PC-9 (cell line): ENCODE results near the gene APEH. TPM values are rescaled to one million over a fixed set of nuclear protein-coding genes. Genes with fewer than 3 reads are reported as not detected.

Source experiments
- BruUV-seq: library from RNA; stranded (reverse); fragments of 400-500 nt; replicated peaks from 2 replicates; lab custom pipeline; 2021; lab: Mats Ljungman, UMichigan
- CTCF ChIA-PET: fragments of 300-600 bp; sonication (Branson Sonifier 250); formaldehyde crosslinking; loops from one replicate; lab custom pipeline; 2022; ENCODE audit warnings: antibody characterized with exemption; lab: Charles Lee
- POLR2A ChIA-PET: fragments of 300-600 bp; sonication (Branson Sonifier 250); formaldehyde crosslinking; loops from one replicate; lab custom pipeline; 2022; ENCODE audit warnings: antibody characterized with exemption; ENCODE audit not compliant: unreplicated experiment; lab: Charles Lee
- DNase-seq, 2 experiments: peaks; one replicate each; pipeline versions ENCODE4 v3.0.0 to v3.0.0-alpha.2; 2015 to 2022; ENCODE audit warnings: mixed read lengths in 1 of 2
- H2AFZ ChIP-seq: fragments of 200-600 bp; sonication (generic); 2 replicates; pipeline ENCODE4 v1.8.1; 2017; ENCODE audit warnings: antibody characterized with exemption
- H3F3A ChIP-seq: fragments of 200-600 bp; sonication (generic); 2 replicates; pipeline ENCODE4 v1.8.1; 2017; ENCODE audit warnings: antibody characterized with exemption, mild to moderate bottlenecking, low read depth; ENCODE audit not compliant: insufficient read depth
- H3K27ac ChIP-seq: fragments of 200-600 bp; sonication (generic); 2 replicates; pipeline ENCODE4 v1.6.1; 2016; ENCODE audit warnings: mixed run types
- H3K27me3 ChIP-seq: fragments of 200-600 bp; sonication (generic); 2 replicates; pipeline ENCODE4 v1.6.1; 2016; ENCODE audit warnings: low read depth, mixed run types; ENCODE audit not compliant: insufficient read depth
- H3K36me3 ChIP-seq: fragments of 200-600 bp; sonication (generic); 2 replicates; pipeline ENCODE4 v1.6.1; 2016; ENCODE audit warnings: low read depth, mixed run types
- H3K4me1 ChIP-seq: fragments of 200-600 bp; sonication (generic); replicated peaks from 2 replicates; pipeline ENCODE4 v1.6.1; 2016; ENCODE audit warnings: mixed run types; ENCODE audit not compliant: insufficient read depth
- H3K4me2 ChIP-seq: fragments of 200-600 bp; sonication (generic); 2 replicates; pipeline ENCODE4 v1.6.1; 2017; ENCODE audit warnings: mixed run types
- H3K4me3 ChIP-seq: fragments of 200-600 bp; sonication (generic); 2 replicates; pipeline ENCODE4 v1.6.1; 2016; ENCODE audit warnings: mixed run types
- H3K79me2 ChIP-seq: fragments of 200-600 bp; sonication (generic); 2 replicates; pipeline ENCODE4 v1.6.1; 2017; ENCODE audit warnings: low read depth, mixed run types
- H3K9me2 ChIP-seq: fragments of 200-600 bp; sonication (generic); 2 replicates; pipeline ENCODE4 v1.8.1; 2017; ENCODE audit warnings: mild to moderate bottlenecking; ENCODE audit not compliant: insufficient read depth
- H3K9me3 ChIP-seq: fragments of 200-600 bp; sonication (generic); 2 replicates; pipeline ENCODE4 v1.8.1; 2016; ENCODE audit warnings: low read depth; ENCODE audit not compliant: insufficient read depth
- H4K20me1 ChIP-seq: fragments of 200-600 bp; sonication (generic); 2 replicates; pipeline ENCODE4 v1.8.1; 2017; ENCODE audit not compliant: insufficient read depth
- CTCF ChIP-seq: fragments of 200-600 bp; sonication (generic); conservative IDR thresholded peaks from 2 replicates; pipeline ENCODE4 v1.6.1; 2017; ENCODE audit warnings: mixed run types, antibody characterized with exemption, mild to moderate bottlenecking, moderate library complexity
- EZH2 ChIP-seq: fragments of 200-600 bp; sonication (generic); IDR thresholded peaks from 2 replicates; pipeline ENCODE4 v1.8.0; 2017; ENCODE audit warnings: antibody characterized with exemption, low read depth
- intact Hi-C: fragments of 100-400 bp; cut with micrococcal nuclease; formaldehyde crosslinking; loops from one replicate; pipeline ENCODE4 v1.10.0; 2022; ENCODE audit not compliant: unreplicated experiment
- total RNA-seq: library from RNA; stranded (reverse); gene quantifications from 2 replicates; pipeline ENCODE4 v1.2.3, GENCODE V29; 2021

Gene APEH
- total RNA-seq, 1 experiment from 2014 or later = 131 TPM

DNA sequence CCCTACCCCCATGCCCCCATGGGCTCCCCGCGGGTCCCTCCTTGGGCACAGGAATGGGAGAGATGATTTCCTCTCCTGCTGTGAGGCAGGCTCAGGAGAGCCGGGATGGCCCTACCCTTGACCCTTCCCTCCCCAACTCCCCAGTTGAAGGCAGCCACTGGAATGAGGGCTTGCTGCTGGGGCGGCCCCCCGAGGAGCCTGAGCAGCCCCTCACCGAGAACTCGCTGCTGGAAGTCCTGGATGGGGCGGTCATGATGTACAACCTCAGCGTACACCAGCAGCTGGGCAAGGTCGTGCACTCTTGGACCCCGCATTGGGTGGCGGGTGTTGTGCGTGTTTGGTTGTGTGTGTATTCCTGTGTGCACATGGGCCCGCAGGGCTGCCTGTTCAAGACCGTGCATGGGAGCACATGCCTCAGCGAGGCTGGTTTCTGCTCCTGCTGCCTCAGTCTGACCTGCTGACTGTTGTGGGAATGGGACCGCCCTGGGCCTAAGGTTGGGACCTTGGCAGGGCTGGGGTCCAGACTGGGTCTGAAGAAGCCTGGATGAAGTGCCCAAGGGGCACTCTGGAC lies 31.3 kb downstream of the APEH start:
- Histone ChIP-seq H3K4me3 (no peak overlapping the region), H3K9me3 (no peaks in the 10 kb centered on the region), H3K27me3 (no peaks in the 10 kb centered on the region), H3K4me2 (no peak overlapping the region), H3K4me1 (no peaks in the 10 kb centered on the region), H3K36me3 (no peaks in the 10 kb centered on the region), H3K27ac (no peak overlapping the region), H3K79me2 (no peaks in the 10 kb centered on the region), H4K20me1 (no peaks in the 10 kb centered on the region), H3F3A (peaks cover 6% of the 10 kb centered on the region; the same call in 1 of the 2 replicates), H3K9me2 (no peaks in the 10 kb centered on the region), H2AFZ (no peak overlapping the region)
- no peak for DNase-seq
- TF ChIP-seq EZH2 (no peak), CTCF (no peak)
- intact Hi-C loops = loop anchor here (10.0 kb wide), 1 partner anchor 479 kb away; no protein-coding TSS in a partner anchor
- ChIA-PET CTCF (no interaction called here), POLR2A (no interaction called here)
- no TSS peak for BruUV-seq

DNA sequence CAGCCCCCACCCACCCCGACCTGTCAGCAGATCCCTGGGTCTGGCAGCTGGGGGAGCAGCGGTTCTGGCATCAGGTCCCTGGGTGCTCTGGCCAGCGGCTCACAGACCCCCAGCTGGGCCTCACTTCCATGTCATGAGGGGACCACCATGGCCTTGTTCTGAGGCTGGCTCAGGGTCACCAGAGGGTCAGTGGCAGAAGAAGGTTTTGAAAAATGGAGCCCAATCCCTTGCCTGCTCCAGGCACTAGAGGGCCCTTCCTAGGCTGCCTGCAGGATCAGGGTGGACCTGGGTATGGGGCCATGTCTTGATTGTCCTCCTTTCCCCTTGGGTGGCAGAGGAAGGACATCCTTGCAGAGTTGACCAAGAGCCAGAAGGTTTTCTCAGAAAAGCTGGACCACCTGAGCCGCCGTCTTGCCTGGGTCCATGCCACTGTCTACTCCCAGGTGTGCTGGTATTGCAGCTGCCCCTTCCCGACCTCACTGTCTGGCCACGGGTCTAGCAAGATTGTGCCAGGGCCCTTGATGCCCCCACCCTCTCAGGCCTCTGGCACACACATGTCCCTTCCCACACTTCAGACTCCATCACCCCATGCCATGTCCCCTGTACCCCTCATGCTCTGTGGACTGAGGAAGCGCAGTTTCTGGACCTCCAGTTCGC lies 32.4 kb downstream of the APEH start:
- H3K27me3 ChIP-seq = no peaks in the 10 kb centered on the region
- H3K4me3 ChIP-seq = no peak overlapping the region
- H3F3A ChIP-seq = peaks cover 8% of the 10 kb centered on the region; the same call in 1 of the 2 replicates
- H3K4me1 ChIP-seq = no peaks in the 10 kb centered on the region
- no peak overlapping the region for H3K4me2 ChIP-seq
- H3K27ac ChIP-seq = no peak overlapping the region
- H3K9me3 ChIP-seq = no peaks in the 10 kb centered on the region
- intact Hi-C loops = loop anchor here (10.0 kb wide), 1 partner anchor 478 kb away; no protein-coding TSS in a partner anchor
- CTCF ChIA-PET = no interaction called here
- H3K9me2 ChIP-seq = no peaks in the 10 kb centered on the region
- H3K36me3 ChIP-seq = no peaks in the 10 kb centered on the region
- TF ChIP-seq CTCF (no peak), EZH2 (no peak)
- H2AFZ ChIP-seq = no peak overlapping the region
- H4K20me1 ChIP-seq = no peaks in the 10 kb centered on the region
- POLR2A ChIA-PET = interaction anchor here (0.6 kb wide), 1 partner anchor 126 kb away, joined by 4 read pairs; no protein-coding TSS in a partner anchor
- H3K79me2 ChIP-seq = no peaks in the 10 kb centered on the region
- no TSS peak for BruUV-seq
- no peak for DNase-seq

DNA sequence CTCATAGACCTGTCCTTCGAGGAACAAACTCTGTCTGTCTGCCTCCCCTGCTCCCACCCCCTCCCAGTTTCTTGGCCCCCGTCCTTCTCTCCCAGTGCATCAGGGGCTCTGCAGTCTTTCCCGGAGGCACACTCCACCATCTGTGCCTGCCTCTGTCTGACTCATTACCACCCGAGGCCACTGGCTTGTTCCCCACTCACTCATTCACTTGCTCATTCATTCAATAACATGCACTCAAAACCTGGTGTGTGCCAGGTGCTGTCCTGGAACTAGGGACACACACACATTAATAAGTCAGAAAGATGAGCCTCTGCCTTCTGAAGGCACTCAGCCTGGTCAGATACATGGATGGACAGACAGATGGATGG lies 32.9 kb downstream of the APEH start:
- intact Hi-C loops = loop anchor here (10.0 kb wide), 1 partner anchor 478 kb away; no protein-coding TSS in a partner anchor
- Histone ChIP-seq H3K27ac (no peak overlapping the region), H3K4me1 (no peaks in the 10 kb centered on the region), H3K4me3 (no peak overlapping the region), H3K27me3 (no peaks in the 10 kb centered on the region), H3K36me3 (no peaks in the 10 kb centered on the region), H4K20me1 (no peaks in the 10 kb centered on the region), H3K4me2 (no peak overlapping the region), H3K9me3 (no peaks in the 10 kb centered on the region), H3F3A (peaks cover 8% of the 10 kb centered on the region; the same call in 1 of the 2 replicates), H3K9me2 (no peaks in the 10 kb centered on the region), H2AFZ (no peak overlapping the region), H3K79me2 (no peaks in the 10 kb centered on the region)
- ChIA-PET POLR2A (no interaction called here), CTCF (no interaction called here)
- no TSS peak for BruUV-seq
- no peak for DNase-seq
- TF ChIP-seq CTCF = no peak
- TF ChIP-seq EZH2 = no peak
